GM12878 (cell line): ENCODE measurements around the gene TMEM250. TPM values are rescaled to one million over a fixed set of nuclear protein-coding genes. Genes with fewer than 3 reads are reported as not detected.

Experiments used
- ATAC-seq: fragments of 200-7000 bp; cut with Tn5 transposase; 3 replicates; pipeline ENCODE4 v1.9.1; 2020; ENCODE audit warnings: mild to moderate bottlenecking, moderate library complexity
- BruUV-seq: library from RNA; stranded (reverse); fragments of 400-500 nt; replicated peaks from 2 replicates; lab custom pipeline; 2021; lab: Mats Ljungman, UMichigan
- CTCF ChIA-PET: fragments of 300-600 bp; sonication (Branson Sonifier 250); formaldehyde crosslinking; extraction: SDS; loops from one replicate; lab custom pipeline; 2021; ENCODE audit warnings: inconsistent platforms; lab: Yijun Ruan, JAX
- POLR2A ChIA-PET: fragments of 350-600 bp; formaldehyde crosslinking; extraction: SDS; loops from one replicate; lab custom pipeline; 2021; ENCODE audit warnings: inconsistent platforms; lab: Charles Lee
- RAD21 ChIA-PET: fragments of 300-600 bp; sonication (Branson Sonifier 250); formaldehyde crosslinking; loops from one replicate; lab custom pipeline; 2023; ENCODE audit warnings: antibody characterized with exemption; ENCODE audit not compliant: unreplicated experiment; lab: Charles Lee
- SMC1A ChIA-PET: fragments of 300-600 bp; sonication (Branson Sonifier 250); formaldehyde crosslinking; loops from one replicate; lab custom pipeline; 2023; ENCODE audit not compliant: unreplicated experiment, uncharacterized antibody; lab: Charles Lee
- DNase-seq: peaks from one replicate; pipeline ENCODE4 v3.0.0-alpha.2; 2011; ENCODE audit warnings: low read depth, low spot score
- FAIRE-seq: peaks from 3 replicates; lab custom pipeline; 2011; peaks lifted over from hg19 to GRCh38; lab: Jason Lieb, UNC
- H2AFZ ChIP-seq: 2 replicates; pipeline ENCODE4 v1.6.0; 2011; ENCODE audit warnings: low read depth, low read length, control low read depth; ENCODE audit not compliant: control insufficient read depth
- H3K27ac ChIP-seq: 2 replicates; pipeline ENCODE4 v1.5.1; 2011; ENCODE audit warnings: control low read depth; ENCODE audit not compliant: control insufficient read depth, insufficient read depth
- H3K27me3 ChIP-seq, 2 experiments: replicated peaks in 1 of 2; 2 replicates each; pipeline versions ENCODE4 v1.6.0 to v1.6.1; 2011; ENCODE audit warnings: low read length in 1 of 2; ENCODE audit not compliant: control insufficient read depth in 2 of 2, insufficient read depth in 2 of 2
- H3K36me3 ChIP-seq, 2 experiments: 2 replicates each; pipeline ENCODE4 v1.5.1; 2011; ENCODE audit warnings: low read length in 1 of 2; ENCODE audit not compliant: control insufficient read depth in 2 of 2, insufficient read depth in 2 of 2
- H3K4me1 ChIP-seq: 2 replicates; pipeline ENCODE4 v1.6.1; 2011; ENCODE audit warnings: mild to moderate bottlenecking, low read length, moderate library complexity, mixed read lengths; ENCODE audit not compliant: control insufficient read depth, insufficient read depth
- H3K4me2 ChIP-seq: 2 replicates; pipeline ENCODE4 v1.6.0; 2011; ENCODE audit warnings: control low read depth; ENCODE audit not compliant: control insufficient read depth, insufficient read depth
- H3K4me3 ChIP-seq: fragments of 200-600 bp; sonication (generic); 2 replicates; pipeline ENCODE4 v1.5.1; 2016
- H3K79me2 ChIP-seq: 2 replicates; pipeline ENCODE4 v1.6.0; 2011; ENCODE audit warnings: low read length; ENCODE audit not compliant: control insufficient read depth, insufficient read depth
- H3K9ac ChIP-seq: 2 replicates; pipeline ENCODE4 v1.8.0; 2011; ENCODE audit warnings: low read length, control low read depth, mixed read lengths; ENCODE audit not compliant: control insufficient read depth, insufficient read depth
- H3K9me3 ChIP-seq: replicated peaks from 3 replicates; pipeline ENCODE4 v1.5.1; 2011; ENCODE audit warnings: mild to moderate bottlenecking, low read length; ENCODE audit not compliant: control insufficient read depth, insufficient read depth
- H4K20me1 ChIP-seq: 2 replicates; pipeline ENCODE4 v1.6.0; 2011; ENCODE audit not compliant: control insufficient read depth, insufficient read depth
- ASH2L ChIP-seq: fragments of 300-600, 200-600 bp; sonication (generic); IDR thresholded peaks from 2 replicates; pipeline ENCODE4 v1.6.1; 2017; ENCODE audit warnings: low read depth, mild to moderate bottlenecking, borderline replicate concordance
- IRF5 ChIP-seq: fragments of 450-650 bp; IDR thresholded peaks from 2 replicates; pipeline ENCODE4 v1.6.1; 2017; ENCODE audit warnings: borderline replicate concordance
- WGBS: methylation state at CpG from one replicate; pipeline ENCODE4 v1.1.6; 2016; ENCODE audit warnings: low lambda C conversion rate; ENCODE audit not compliant: insufficient replicate concordance, insufficient coverage; ENCODE audit errors: missing lambda C conversion rate; 5-methylcytosine and 5-hydroxymethylcytosine counted together
- in situ Hi-C: fragments of 300-500 bp; cut with MboI; formaldehyde crosslinking; loops from 9 replicates; pipeline ENCODE4 v1.14.3; 2018; ENCODE audit warnings: mixed read lengths
- intact Hi-C: fragments of 100-400 bp; cut with micrococcal nuclease; formaldehyde crosslinking; loops from one replicate; pipeline ENCODE4 v1.14.2; 2022; ENCODE audit not compliant: unreplicated experiment
- polyA plus RNA-seq, 11 experiments: library from polyadenylated mRNA; depleted of rRNA in 4 of 11; unstranded in 6 of 11; stranded (reverse) in 5 of 11; fragments of >200 nt; fragmentation: Nextera tagmentation in 4 of 11; fragmentation: Illumina TruSeq in 1 of 11; extraction: Ambion mirVana in 4 of 11; extraction: Trizol in 1 of 11; gene quantifications; 1 replicate in 1 of 11; 2 replicates in 10 of 11; pipeline versions ENCODE4 v1.2.1 to v1.2.3, GENCODE V29; 2011 to 2016; ENCODE audit warnings: inconsistent platforms in 2 of 11, missing spikeins in 2 of 11, low read depth in 1 of 11
- total RNA-seq, 4 experiments: library from RNA; depleted of rRNA in 3 of 4; stranded (reverse); fragments of >200 nt in 3 of 4; fragmentation: Illumina TruSeq in 1 of 4; extraction: Trizol in 1 of 4; gene quantifications; 2 replicates each; pipeline versions ENCODE4 v1.2.1 to v1.2.3, GENCODE V29; 2013 to 2021

TMEM250 gene
- total and polyA plus RNA-seq, 10 of the 15 experiments (the other 5 are each of a cell fraction or from before 2014, with no cell fraction given): 0.39 to 39.9 (median 8.5) TPM

GRCh38 chr9:136137321-136138265, 18.9 kb upstream of the TMEM250 start:
- Histone ChIP-seq H3K79me2 (no peaks in the 10 kb centered on the region), H3K4me1 (no peaks in the 10 kb centered on the region), H3K9ac (no peak overlapping the region), H4K20me1 (no peaks in the 10 kb centered on the region), H3K36me3 (no peaks in the 10 kb centered on the region), H2AFZ (no peak overlapping the region), H3K27ac (no peak overlapping the region), H3K4me2 (no peak overlapping the region), H3K9me3 (no peaks in the 10 kb centered on the region), H3K27me3 (peaks cover 0 to 2% of the 10 kb centered on the region in 2 experiments; a peak in 2 of 4 replicates), H3K4me3 (no peak overlapping the region)
- in situ Hi-C loops (no loop called here), intact Hi-C loops (no loop called here)
- RAD21 ChIA-PET: interaction anchor here (1.8 kb wide), 1 partner anchor 48 kb away, joined by 6 read pairs; no protein-coding TSS in a partner anchor
- ATAC-seq (no peak), FAIRE-seq (no peak), DNase-seq (no peak)
- POLR2A ChIA-PET: no interaction called here
- 54% methylated on average over 26 of the region's 27 CpGs for WGBS
- no peak for TF ChIP-seq ASH2L
- TF ChIP-seq IRF5: no peak
- BruUV-seq: no TSS peak
- SMC1A ChIA-PET: no interaction called here
- CTCF ChIA-PET: interaction anchor here (1.1 to 2.7 kb wide), 5 partner anchors 9 to 274 kb away, joined by 3 to 11 read pairs (median 4); no protein-coding TSS in a partner anchor
